WTC11 (cell line): ENCODE measurements around the gene USB1. TPM values are rescaled to one million over a fixed set of nuclear protein-coding genes. Genes with fewer than 3 reads are reported as not detected.

Source experiments
- ATAC-seq: fragments of 200-7000 bp; cut with Tn5 transposase; 2 replicates; pipeline ENCODE4 v1.10.0; 2021; ENCODE audit warnings: mild to moderate bottlenecking, moderate library complexity
- CTCF ChIA-PET: fragments of 300-600 bp; sonication (Branson Sonifier 250); formaldehyde crosslinking; loops from one replicate; lab custom pipeline; 2021; ENCODE audit warnings: antibody characterized with exemption; lab: Charles Lee
- POLR2A ChIA-PET: fragments of 350-600 bp; sonication (Branson Sonifier 250); formaldehyde crosslinking; loops from one replicate; lab custom pipeline; 2021; ENCODE audit warnings: antibody characterized with exemption; lab: Charles Lee
- DNase-seq: peaks from one replicate; pipeline ENCODE4 v3.0.0; 2021; ENCODE audit warnings: low spot score
- H3K27ac Mint-ChIP-seq: 2 replicates; pipeline ENCODE4 v1.8.0; 2021; ENCODE audit warnings: mixed read lengths
- H3K27me3 Mint-ChIP-seq: 2 replicates; pipeline ENCODE4 v1.8.0; 2021; ENCODE audit warnings: low read depth, mild to moderate bottlenecking, moderate library complexity, mixed read lengths
- H3K36me3 Mint-ChIP-seq: 2 replicates; pipeline ENCODE4 v1.8.0; 2021; ENCODE audit warnings: mixed read lengths
- H3K4me1 Mint-ChIP-seq: 2 replicates; pipeline ENCODE4 v1.8.0; 2022; ENCODE audit warnings: mixed read lengths
- H3K4me3 Mint-ChIP-seq: 2 replicates; pipeline ENCODE4 v1.8.0; 2021; ENCODE audit warnings: mild to moderate bottlenecking, moderate library complexity, mixed read lengths
- H3K9me3 Mint-ChIP-seq: 2 replicates; pipeline ENCODE4 v1.8.0; 2021; ENCODE audit warnings: mixed read lengths
- CTCF ChIP-seq: fragments of 200-600 bp; IDR thresholded peaks from 2 replicates; pipeline ENCODE4 v1.8.0; 2022; ENCODE audit warnings: antibody characterized with exemption
- FOXJ3 ChIP-seq: sonication (generic); formaldehyde crosslinking; IDR thresholded peaks from 2 replicates; pipeline ENCODE4 v1.9.0; 2021; ENCODE audit warnings: missing genetic modification reagents, mild to moderate bottlenecking, borderline replicate concordance
- FOXK1 ChIP-seq: sonication (generic); formaldehyde crosslinking; IDR thresholded peaks from 2 replicates; pipeline ENCODE4 v1.8.0; 2022; ENCODE audit warnings: mild to moderate bottlenecking, moderate library complexity, missing genetic modification reagents
- HMGA2 ChIP-seq: fragments of 250-450 bp; sonication (Bioruptor Pico); IDR thresholded peaks from 2 replicates; pipeline ENCODE4 v1.4.0; 2021; ENCODE audit warnings: mild to moderate bottlenecking, moderate library complexity
- JAZF1 ChIP-seq: fragments of 250-450 bp; sonication (Bioruptor Pico); IDR thresholded peaks from 2 replicates; pipeline ENCODE4 v1.9.0; 2021; ENCODE audit warnings: moderate library complexity, mild to moderate bottlenecking, inconsistent platforms
- MXD4 ChIP-seq: fragments of 250-450 bp; sonication (Bioruptor Pico); IDR thresholded peaks from 2 replicates; pipeline ENCODE4 v1.8.0; 2021; ENCODE audit warnings: mild to moderate bottlenecking, moderate library complexity, borderline replicate concordance
- MYBL2 ChIP-seq: sonication (generic); formaldehyde crosslinking; IDR thresholded peaks from 2 replicates; pipeline ENCODE4 v1.8.1; 2023; ENCODE audit warnings: mild to moderate bottlenecking, moderate library complexity, missing genetic modification reagents
- NFATC4 ChIP-seq: fragments of 250-450 bp; sonication (Bioruptor Pico); IDR thresholded peaks from 2 replicates; pipeline ENCODE4 v1.9.0; 2021; ENCODE audit warnings: mild to moderate bottlenecking
- NR2C2 ChIP-seq: sonication (generic); formaldehyde crosslinking; IDR thresholded peaks from 2 replicates; pipeline ENCODE4 v1.8.0; 2022; ENCODE audit warnings: mild to moderate bottlenecking, missing genetic modification reagents
- RELA ChIP-seq: sonication (generic); formaldehyde crosslinking; IDR thresholded peaks from 2 replicates; pipeline ENCODE4 v1.8.1; 2022; ENCODE audit warnings: missing genetic modification reagents, mild to moderate bottlenecking, borderline replicate concordance
- SOX15 ChIP-seq: fragments of 250-450 bp; sonication (Bioruptor Pico); IDR thresholded peaks from 2 replicates; pipeline ENCODE4 v1.9.0; 2021; ENCODE audit warnings: mild to moderate bottlenecking
- ZMAT4 ChIP-seq: fragments of 250-450 bp; sonication (Bioruptor Pico); IDR thresholded peaks from 2 replicates; pipeline ENCODE4 v1.9.0; 2021; ENCODE audit warnings: mild to moderate bottlenecking
- ZNF423 ChIP-seq: fragments of 250-450 bp; sonication (Bioruptor Pico); IDR thresholded peaks from 2 replicates; pipeline ENCODE4 v2.1.2; 2022; ENCODE audit warnings: mild to moderate bottlenecking, moderate library complexity
- total RNA-seq: library from RNA; stranded (reverse); gene quantifications from 3 replicates; pipeline ENCODE4 v1.2.3, GENCODE V29; 2021
- TF ChIP-seq, protein P1 (sequence below): sonication (generic); formaldehyde crosslinking; conservative IDR thresholded peaks from 2 replicates; pipeline ENCODE4 v1.8.1; 2022; ENCODE audit warnings: mild to moderate bottlenecking, missing genetic modification reagents
- TF ChIP-seq, protein P2 (sequence below): sonication (generic); formaldehyde crosslinking; IDR thresholded peaks from 2 replicates; pipeline ENCODE4 v1.8.1; 2022; ENCODE audit warnings: missing genetic modification reagents, borderline replicate concordance
- TF ChIP-seq, protein P3 (sequence below): fragments of 250-450 bp; sonication (Bioruptor Pico); IDR thresholded peaks from 2 replicates; pipeline ENCODE4 v1.9.0; 2021; ENCODE audit warnings: moderate library complexity, mild to moderate bottlenecking, inconsistent platforms, borderline replicate concordance
- TF ChIP-seq, protein P4 (sequence below): sonication (generic); formaldehyde crosslinking; IDR thresholded peaks from 2 replicates; pipeline ENCODE4 v1.8.1; 2022; ENCODE audit warnings: mild to moderate bottlenecking, missing genetic modification reagents, moderate library complexity, borderline replicate concordance

The USB1 gene
- total RNA-seq, 1 experiment from 2014 or later = 67.1 TPM

GRCh38 chr16:58019866-58020538 is 18.8 kb downstream of the USB1 start:
- CTCF ChIA-PET = interaction anchor here (1.3 to 2.4 kb wide), 6 partner anchors 11 to 109 kb away, joined by 3 to 23 read pairs (median 6); partner anchors contain the start of gene CFAP20

GRCh38 chr16:58020628-58021521 is 19.7 kb downstream of the USB1 start:
- CTCF ChIA-PET = interaction anchor here (1.5 kb wide), 1 partner anchor 101 kb away, joined by 5 read pairs; no protein-coding TSS in a partner anchor
- peak; percentile 7 for ATAC-seq
- Mint-ChIP-seq H3K27ac (no peak overlapping the region; the same call in 1 of the 2 replicates), H3K27me3 (peaks cover 10% of the 10 kb centered on the region), H3K9me3 (no peaks in the 10 kb centered on the region), H3K36me3 (no peaks in the 10 kb centered on the region), H3K4me3 (no peak overlapping the region), H3K4me1 (peaks cover 30% of the 10 kb centered on the region)
- POLR2A ChIA-PET = no interaction called here
- DNase-seq = peak; percentile 77
- TF ChIP-seq NR2C2 (CRISPR knock-in tag) (no peak), FOXK1 (CRISPR knock-in tag) (no peak), CTCF (peak; percentile 70), NFATC4 (CRISPR knock-in tag) (no peak), SOX15 (no peak), ZNF423 (no peak)
- TF ChIP-seq, protein P1, sequence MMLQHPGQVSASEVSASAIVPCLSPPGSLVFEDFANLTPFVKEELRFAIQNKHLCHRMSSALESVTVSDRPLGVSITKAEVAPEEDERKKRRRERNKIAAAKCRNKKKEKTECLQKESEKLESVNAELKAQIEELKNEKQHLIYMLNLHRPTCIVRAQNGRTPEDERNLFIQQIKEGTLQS (CRISPR knock-in tag) = no peak

More at GRCh38 chr16:58019866-58020538, 18.8 kb downstream of the USB1 start:
- H3K27me3 Mint-ChIP-seq = peaks cover 10% of the 10 kb centered on the region
- TF ChIP-seq, protein P2, sequence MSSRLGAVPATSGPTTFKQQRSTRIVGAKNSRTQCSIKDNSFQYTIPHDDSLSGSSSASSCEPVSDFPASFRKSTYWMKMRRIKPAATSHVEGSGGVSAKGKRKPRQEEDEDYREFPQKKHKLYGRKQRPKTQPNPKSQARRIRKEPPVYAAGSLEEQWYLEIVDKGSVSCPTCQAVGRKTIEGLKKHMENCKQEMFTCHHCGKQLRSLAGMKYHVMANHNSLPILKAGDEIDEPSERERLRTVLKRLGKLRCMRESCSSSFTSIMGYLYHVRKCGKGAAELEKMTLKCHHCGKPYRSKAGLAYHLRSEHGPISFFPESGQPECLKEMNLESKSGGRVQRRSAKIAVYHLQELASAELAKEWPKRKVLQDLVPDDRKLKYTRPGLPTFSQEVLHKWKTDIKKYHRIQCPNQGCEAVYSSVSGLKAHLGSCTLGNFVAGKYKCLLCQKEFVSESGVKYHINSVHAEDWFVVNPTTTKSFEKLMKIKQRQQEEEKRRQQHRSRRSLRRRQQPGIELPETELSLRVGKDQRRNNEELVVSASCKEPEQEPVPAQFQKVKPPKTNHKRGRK (CRISPR knock-in tag) = 0 out of 2 replicates have a peak, but pooled peaks have one; percentile 14
- TF ChIP-seq ZMAT4 = no peak
- no peak for TF ChIP-seq FOXJ3
- no peak for TF ChIP-seq RELA
- TF ChIP-seq, all 79 proteins: peak for 1
- DNase-seq (no peak), ATAC-seq (no peak)
- Mint-ChIP-seq H3K4me3 (no peak overlapping the region), H3K9me3 (no peaks in the 10 kb centered on the region), H3K27ac (no peak overlapping the region), H3K4me1 (peaks cover 29% of the 10 kb centered on the region), H3K36me3 (no peaks in the 10 kb centered on the region)
- POLR2A ChIA-PET = no interaction called here

- no peaks in the 10 kb centered on the region for H3K36me3 Mint-ChIP-seq
- DNase-seq (no peak), ATAC-seq (no peak)
- H3K4me3 Mint-ChIP-seq = no peak overlapping the region
- POLR2A ChIA-PET = no interaction called here
- H3K27ac Mint-ChIP-seq = no peak overlapping the region
- TF ChIP-seq, protein P3, sequence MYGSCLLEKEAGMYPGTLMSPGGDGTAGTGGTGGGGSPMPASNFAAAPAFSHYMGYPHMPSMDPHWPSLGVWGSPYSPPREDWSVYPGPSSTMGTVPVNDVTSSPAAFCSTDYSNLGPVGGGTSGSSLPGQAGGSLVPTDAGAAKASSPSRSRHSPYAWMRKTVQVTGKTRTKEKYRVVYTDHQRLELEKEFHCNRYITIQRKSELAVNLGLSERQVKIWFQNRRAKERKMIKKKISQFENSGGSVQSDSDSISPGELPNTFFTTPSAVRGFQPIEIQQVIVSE (CRISPR knock-in tag) = no peak
- TF ChIP-seq MXD4 (CRISPR knock-in tag) = no peak
- no peak for TF ChIP-seq HMGA2 (CRISPR knock-in tag)
- TF ChIP-seq, protein P4, sequence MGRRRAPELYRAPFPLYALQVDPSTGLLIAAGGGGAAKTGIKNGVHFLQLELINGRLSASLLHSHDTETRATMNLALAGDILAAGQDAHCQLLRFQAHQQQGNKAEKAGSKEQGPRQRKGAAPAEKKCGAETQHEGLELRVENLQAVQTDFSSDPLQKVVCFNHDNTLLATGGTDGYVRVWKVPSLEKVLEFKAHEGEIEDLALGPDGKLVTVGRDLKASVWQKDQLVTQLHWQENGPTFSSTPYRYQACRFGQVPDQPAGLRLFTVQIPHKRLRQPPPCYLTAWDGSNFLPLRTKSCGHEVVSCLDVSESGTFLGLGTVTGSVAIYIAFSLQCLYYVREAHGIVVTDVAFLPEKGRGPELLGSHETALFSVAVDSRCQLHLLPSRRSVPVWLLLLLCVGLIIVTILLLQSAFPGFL = no peak
- TF ChIP-seq JAZF1 (CRISPR knock-in tag) = no peak
- no peak for TF ChIP-seq MYBL2 (CRISPR knock-in tag)
- H3K4me1 Mint-ChIP-seq = peaks cover 30% of the 10 kb centered on the region
- no peaks in the 10 kb centered on the region for H3K9me3 Mint-ChIP-seq
- H3K27me3 Mint-ChIP-seq = peaks cover 10% of the 10 kb centered on the region
- CTCF ChIA-PET = interaction anchor here (1.5 to 3.3 kb wide), 2 partner anchors 100 kb away, joined by 5 to 54 read pairs; no protein-coding TSS in a partner anchor
These were observed 20.7 kb downstream of the USB1 start for GRCh38 chr16:58021661-58022551.
